SJSA1 (cell line): Measurements from ENCODE around the gene MAP4K2. TPM values are rescaled to one million over a fixed set of nuclear protein-coding genes. Genes with fewer than 3 reads are reported as not detected.

Experiments
- DNase-seq, 2 experiments: peaks; one replicate each; pipeline ENCODE4 v3.0.0-alpha.2; 2015 to 2020; ENCODE audit warnings: low spot score in 2 of 2, low read depth in 1 of 2
- H3K27ac ChIP-seq: fragments of 250-450 bp; sonication (Bioruptor Pico); 2 replicates; pipeline ENCODE4 v1.5.1; 2020; ENCODE audit warnings: mild to moderate bottlenecking, moderate library complexity
- H3K27me3 ChIP-seq: fragments of 250-450 bp; sonication (Bioruptor Pico); replicated peaks from 2 replicates; pipeline ENCODE4 v1.5.1; 2020; ENCODE audit warnings: mild to moderate bottlenecking, moderate library complexity
- H3K36me3 ChIP-seq: fragments of 250-450 bp; sonication (Bioruptor Pico); 2 replicates; pipeline ENCODE4 v1.5.1; 2020; ENCODE audit warnings: mild to moderate bottlenecking
- H3K4me1 ChIP-seq: fragments of 250-450 bp; sonication (Bioruptor Pico); replicated peaks from 2 replicates; pipeline ENCODE4 v1.6.1; 2021; ENCODE audit warnings: mild to moderate bottlenecking
- H3K4me3 ChIP-seq: fragments of 250-450 bp; sonication (Bioruptor Pico); 2 replicates; pipeline ENCODE4 v1.5.1; 2020; ENCODE audit warnings: mild to moderate bottlenecking
- H3K9me3 ChIP-seq: fragments of 250-450 bp; sonication (Bioruptor Pico); replicated peaks from 2 replicates; pipeline ENCODE4 v1.5.1; 2020; ENCODE audit warnings: mild to moderate bottlenecking
- total RNA-seq: library from RNA; depleted of rRNA; stranded (reverse); fragments of >200 nt; shearing (Covaris generic); gene quantifications from 2 replicates; pipeline ENCODE4 v1.2.3, GENCODE V29; 2014

MAP4K2 gene
- total RNA-seq, 1 experiment from 2014 or later = 22.9 TPM

DNA sequence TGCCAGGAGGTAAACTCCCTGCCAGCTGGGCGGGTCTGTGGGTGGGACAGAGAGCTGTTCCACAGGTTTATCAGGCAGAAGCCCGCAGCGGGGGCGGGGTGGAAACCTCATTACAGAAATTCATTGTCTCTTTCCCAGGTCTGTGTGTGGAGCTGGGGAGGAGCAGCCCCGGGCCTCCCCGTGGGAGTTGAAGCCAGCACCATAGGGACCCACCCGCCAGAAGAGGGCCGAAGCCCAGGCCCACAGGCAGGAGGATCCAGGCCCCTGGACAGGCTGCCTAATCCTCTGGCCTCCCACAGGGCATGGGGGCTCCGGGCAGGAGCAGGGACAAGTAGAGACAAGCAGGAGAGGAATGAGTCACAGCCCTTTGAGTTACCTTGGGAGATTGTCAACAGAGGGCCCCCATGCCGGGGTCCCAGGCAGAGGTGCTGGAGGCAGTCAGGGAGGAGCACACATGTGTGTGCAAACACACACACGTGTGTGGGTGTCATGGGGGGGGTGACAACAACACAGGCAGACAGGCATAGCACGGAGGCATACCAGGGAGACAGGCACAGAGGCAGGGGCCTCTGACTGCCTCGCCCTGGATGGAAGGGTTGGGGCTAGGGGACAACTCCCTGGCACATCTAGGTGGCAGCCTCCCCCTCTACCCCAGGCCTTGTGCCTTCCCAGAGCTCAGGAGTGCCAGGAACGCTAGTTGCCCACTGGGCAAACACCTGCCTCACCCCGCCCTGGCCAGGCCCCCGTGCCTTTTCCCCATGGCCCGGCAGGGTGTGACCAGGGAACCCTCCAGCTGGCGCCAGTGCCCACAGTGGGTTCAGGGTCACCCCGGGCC lies 40.1 kb upstream of the MAP4K2 start:
- peaks cover 22% of the 10 kb centered on the region for H3K4me1 ChIP-seq
- no peaks in the 10 kb centered on the region for H3K9me3 ChIP-seq
- no peaks in the 10 kb centered on the region for H3K36me3 ChIP-seq
- no peak for DNase-seq
- H3K27me3 ChIP-seq = no peaks in the 10 kb centered on the region
- no peak overlapping the region for H3K27ac ChIP-seq
- H3K4me3 ChIP-seq = no peak overlapping the region

DNA sequence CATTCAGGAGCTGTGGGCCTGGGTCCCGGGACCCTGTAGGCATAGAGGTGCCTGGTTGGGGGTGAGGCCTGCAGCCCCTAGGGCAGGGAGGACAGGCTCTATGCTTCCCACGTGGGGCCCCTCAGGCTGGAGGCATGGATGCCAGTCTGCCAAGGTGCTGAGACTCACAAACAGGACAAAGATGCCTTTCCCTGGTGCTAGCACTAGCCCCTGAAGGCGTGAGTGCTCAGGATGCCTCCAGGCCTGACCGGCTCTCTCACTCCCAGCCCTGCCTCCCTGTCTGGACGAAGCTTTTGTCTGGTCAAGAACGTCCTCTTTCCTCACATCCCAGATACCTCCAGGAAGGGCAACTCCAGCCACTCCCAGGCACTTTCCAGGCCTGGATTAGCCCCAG lies 39.3 kb upstream of the MAP4K2 start:
- Histone ChIP-seq H3K27ac (no peak overlapping the region), H3K4me3 (no peak overlapping the region), H3K9me3 (no peaks in the 10 kb centered on the region), H3K27me3 (no peaks in the 10 kb centered on the region), H3K4me1 (peaks cover 22% of the 10 kb centered on the region), H3K36me3 (no peaks in the 10 kb centered on the region)
- DNase-seq = no peak

DNA sequence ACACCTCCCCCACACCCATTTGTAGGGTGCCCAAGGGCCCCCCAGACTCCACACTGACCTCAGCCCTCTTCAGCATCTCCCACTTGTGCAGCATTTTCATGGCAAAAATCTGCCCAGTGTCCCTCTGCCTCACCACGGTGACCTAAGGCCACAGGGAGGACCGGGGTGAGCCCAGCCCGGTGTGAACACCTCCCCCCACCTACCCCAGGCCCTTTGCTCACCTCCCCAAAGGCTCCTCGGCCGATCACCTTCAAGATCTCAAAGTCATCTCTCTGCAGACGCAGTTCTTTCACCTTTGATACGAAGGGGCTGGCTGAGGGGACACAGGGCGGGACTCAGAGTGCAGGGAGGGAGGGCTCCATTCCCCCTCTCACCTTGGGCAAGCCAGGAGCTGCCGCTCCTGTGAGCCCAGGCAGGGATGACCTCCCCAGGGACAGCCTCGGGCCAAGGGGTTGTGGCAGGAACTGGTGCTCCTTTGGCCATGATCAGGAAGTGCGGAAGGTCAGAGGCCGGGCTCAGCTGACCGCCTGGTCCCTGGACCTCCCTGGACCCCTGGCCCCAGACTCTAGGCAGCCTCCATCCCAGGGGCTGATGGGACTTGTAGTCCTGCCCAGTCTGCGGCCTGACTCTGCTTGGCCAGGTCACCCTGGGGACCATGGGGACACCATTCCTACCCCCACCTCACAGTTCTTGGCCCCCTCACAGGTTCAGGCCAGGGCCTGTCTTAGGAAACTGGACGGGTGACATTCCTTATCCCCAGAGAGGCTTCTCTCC lies 38.8 kb upstream of the MAP4K2 start:
- DNase-seq = no peak
- Histone ChIP-seq H3K4me3 (no peak overlapping the region), H3K36me3 (no peaks in the 10 kb centered on the region), H3K27ac (no peak overlapping the region), H3K27me3 (no peaks in the 10 kb centered on the region), H3K4me1 (peaks cover 22% of the 10 kb centered on the region), H3K9me3 (no peaks in the 10 kb centered on the region)

DNA sequence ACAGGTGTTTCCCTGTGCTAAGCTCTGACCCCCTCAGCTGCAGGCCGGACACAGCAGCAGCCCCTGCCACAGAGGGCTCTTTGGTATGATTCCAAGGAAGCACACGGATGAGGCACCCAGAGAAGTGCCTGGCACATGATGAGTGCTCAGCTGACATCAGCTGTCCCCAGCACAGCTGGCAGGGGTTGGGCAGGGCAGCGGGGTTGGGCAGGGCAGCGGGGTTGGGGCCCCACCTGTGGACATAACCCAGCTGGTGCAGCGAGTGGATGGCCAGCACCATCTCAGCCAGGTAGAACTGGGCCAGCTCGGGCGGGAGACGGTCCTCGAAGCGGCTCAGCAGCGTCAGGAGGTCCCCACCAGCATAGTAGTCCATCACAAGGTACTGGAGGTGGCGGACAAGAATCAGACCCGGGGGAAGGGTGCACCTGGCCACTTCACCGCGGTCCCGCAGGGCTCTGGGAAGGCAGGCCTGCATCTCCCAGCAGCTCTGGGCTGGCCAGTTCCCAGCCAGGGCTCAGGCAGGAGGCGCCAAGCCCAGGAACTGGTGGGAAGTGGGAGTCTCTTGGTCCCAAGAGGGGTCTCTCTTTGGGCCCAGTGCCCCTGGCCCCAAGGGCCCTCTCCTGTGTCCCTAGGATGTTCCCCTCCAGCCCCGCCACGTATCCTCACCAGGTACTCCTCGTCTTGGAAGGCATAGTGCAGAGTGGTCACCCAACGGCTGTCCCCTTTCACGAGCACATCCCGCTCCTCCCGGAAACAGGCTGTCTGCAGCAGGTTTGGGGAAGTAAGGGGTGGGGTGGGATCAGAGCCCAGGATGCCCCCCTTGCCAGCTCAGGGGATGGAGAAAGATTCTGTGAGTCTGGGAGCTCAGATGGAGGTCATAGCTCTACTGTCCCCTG lies 37.1 kb upstream of the MAP4K2 start:
- peaks cover 26% of the 10 kb centered on the region for H3K4me1 ChIP-seq
- no peaks in the 10 kb centered on the region for H3K27me3 ChIP-seq
- no peak for DNase-seq
- no peak overlapping the region for H3K27ac ChIP-seq
- H3K4me3 ChIP-seq = no peak overlapping the region
- H3K9me3 ChIP-seq = no peaks in the 10 kb centered on the region
- H3K36me3 ChIP-seq = no peaks in the 10 kb centered on the region

DNA sequence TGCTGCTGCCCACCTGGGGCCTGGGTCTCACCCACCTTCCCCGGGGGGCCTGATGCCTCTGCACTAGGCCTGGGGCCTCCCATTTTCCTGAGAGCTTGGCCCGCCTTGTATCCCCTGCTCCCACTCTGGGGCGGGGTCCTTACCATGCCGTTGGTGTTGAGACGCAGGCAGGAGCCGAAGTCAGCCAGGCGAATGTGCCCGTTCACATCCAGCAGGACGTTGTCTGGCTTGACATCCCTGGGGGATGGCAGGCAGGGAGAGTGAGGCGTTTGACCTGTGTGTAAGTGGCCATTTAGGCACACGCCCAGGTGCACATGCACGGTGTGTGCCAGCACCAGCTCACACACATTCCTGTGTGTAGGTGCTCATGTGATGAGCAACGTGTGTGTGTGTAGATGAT lies 36.3 kb upstream of the MAP4K2 start:
- Histone ChIP-seq H3K36me3 (no peaks in the 10 kb centered on the region), H3K4me1 (peaks cover 23% of the 10 kb centered on the region), H3K4me3 (no peak overlapping the region), H3K27me3 (no peaks in the 10 kb centered on the region), H3K9me3 (no peaks in the 10 kb centered on the region), H3K27ac (no peak overlapping the region)
- DNase-seq = no peak

DNA sequence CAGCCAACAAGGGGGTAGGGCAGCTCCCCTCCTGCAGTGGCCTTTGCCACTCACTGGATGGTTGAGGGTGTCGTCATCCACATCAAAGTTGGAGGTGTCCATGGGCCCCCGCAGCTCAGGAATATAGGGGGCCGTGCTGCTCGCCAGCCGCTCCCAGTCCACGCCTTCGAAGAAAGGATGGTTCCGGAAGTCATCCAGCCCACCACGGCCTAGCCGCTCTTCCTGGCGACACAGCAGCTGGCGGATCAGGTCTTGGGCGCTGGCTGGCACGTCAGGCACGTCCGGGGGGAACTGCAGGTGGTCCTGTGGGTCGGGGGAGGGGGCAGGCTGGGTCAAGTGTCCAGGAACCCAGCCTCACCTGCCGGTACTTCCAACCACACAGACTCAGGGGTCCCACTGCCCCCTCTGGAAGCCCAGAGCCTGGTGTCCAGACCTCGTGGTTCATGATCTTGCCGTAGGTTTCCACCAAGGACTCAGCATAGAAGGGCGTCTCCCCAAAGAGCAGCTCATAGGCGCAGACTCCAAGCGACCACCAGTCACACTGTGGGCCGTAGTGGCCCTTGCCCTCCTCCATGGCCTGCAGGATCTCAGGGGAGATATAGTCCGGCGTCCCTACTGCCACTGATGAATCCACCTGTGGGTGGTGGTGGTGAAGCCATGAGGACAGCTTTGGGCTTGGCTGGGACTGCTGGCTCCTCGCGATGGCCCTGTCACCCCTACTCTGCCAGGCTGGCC lies 35.8 kb upstream of the MAP4K2 start:
- H3K36me3 ChIP-seq = no peaks in the 10 kb centered on the region

DNA sequence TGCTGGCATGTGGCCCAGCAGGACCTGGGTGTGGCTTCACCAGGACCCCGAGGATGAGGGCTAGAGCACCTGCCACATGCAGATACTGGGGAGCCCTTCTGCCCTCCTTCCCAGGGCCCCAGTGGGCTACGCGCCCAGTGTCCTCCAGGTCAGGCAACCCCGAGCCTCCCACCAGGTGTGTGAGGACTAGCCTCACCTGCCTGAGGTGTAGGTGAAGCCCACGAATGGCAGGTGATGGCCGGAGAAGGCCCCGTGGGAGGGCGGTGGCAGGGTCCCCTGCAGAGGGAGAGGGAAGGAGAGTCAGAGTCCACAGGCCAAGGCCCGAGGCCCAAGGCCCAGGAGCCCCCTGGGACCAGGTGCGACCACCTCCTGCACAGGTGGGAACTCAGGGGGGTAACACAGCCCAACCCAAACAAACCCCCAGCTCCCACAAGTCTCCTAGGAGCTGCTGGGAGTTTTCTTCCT lies 34.9 kb upstream of the MAP4K2 start:
- no peaks in the 10 kb centered on the region for H3K27me3 ChIP-seq
- H3K36me3 ChIP-seq = no peaks in the 10 kb centered on the region
- no peak for DNase-seq
- H3K9me3 ChIP-seq = no peaks in the 10 kb centered on the region
- no peak overlapping the region for H3K4me3 ChIP-seq
- peaks cover 12% of the 10 kb centered on the region for H3K4me1 ChIP-seq
- no peak overlapping the region for H3K27ac ChIP-seq

More for the DNA sequence above, 35.8 kb upstream of the MAP4K2 start:
- H3K4me1 ChIP-seq = peaks cover 17% of the 10 kb centered on the region
- H3K9me3 ChIP-seq = no peaks in the 10 kb centered on the region
- H3K27ac ChIP-seq = no peak overlapping the region
- no peaks in the 10 kb centered on the region for H3K27me3 ChIP-seq
- no peak for DNase-seq
- H3K4me3 ChIP-seq = no peak overlapping the region

DNA sequence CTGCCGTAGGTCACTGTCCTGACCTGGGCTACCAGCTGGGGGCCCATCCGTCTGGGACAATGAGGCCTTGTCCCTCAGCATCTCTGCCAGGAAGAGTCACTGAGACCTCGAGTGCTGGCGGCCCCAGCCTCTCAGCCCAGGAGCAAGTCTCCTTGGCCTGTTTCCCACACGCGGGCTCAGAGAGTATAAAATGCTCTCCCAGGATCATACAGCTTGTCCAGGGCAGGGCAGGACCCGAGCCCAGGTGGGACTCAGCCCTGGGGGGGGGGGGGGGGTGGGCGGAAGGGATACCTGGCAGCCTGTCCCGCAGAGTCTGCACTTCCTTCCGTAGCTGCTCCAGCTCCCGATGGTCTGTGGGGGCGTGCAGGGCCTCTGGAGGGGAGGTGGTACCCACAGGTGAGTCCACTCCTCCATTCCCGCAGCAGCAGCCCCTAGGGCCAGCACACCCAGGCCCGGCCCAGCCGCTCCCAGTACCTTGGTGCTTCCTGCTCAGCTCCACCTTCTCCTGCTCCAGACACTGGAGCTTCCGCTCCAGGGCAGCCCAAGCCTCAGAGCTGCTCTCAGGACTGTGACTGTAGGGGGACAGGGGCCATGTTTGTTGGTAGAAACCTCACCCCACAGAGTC lies 33.5 kb upstream of the MAP4K2 start:
- DNase-seq = no peak
- H3K36me3 ChIP-seq = no peaks in the 10 kb centered on the region
- H3K9me3 ChIP-seq = no peaks in the 10 kb centered on the region
- H3K4me1 ChIP-seq = peaks cover 6% of the 10 kb centered on the region
- H3K27ac ChIP-seq = no peak overlapping the region
- no peak overlapping the region for H3K4me3 ChIP-seq
- no peaks in the 10 kb centered on the region for H3K27me3 ChIP-seq

DNA sequence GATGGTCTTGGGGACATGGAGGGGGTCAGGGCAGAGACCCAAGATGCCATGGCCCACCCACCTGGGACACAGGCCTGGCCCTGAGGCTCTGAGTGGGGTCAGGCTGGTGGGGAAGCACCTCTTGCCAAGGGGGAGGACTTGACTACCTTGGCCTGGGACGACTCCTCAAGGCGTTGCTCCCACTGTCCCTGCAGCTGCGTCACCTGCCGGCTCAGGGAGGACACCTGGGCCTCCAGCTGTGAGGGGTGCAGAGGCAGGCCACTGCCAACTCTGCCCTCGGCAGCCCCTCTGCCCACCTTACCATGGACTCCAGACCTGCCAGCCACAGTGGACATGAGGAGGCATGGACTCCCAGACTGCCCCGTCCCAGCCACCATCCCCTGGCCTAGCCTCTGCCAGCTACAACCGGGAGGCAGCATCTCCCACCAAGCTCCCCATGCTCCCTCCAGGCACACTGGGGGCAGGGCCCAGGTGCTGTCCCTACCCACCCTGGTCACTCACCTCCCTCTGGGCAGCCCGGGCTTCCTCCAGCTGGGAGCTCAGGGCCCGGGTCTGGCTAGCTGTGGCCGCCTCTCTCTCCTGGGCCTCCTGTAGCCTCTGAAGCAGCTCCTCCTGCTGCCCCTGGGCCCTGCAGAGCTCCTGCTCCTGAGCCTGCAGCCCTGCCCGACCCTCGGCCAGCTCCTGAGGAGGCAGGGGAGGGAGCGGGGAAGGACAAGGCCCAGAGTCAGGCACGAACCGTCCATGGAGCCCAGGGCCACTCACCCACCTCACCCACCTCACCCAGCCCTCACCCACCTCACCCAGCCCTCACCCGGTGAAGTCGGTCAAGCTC lies 32.8 kb upstream of the MAP4K2 start:
- no peaks in the 10 kb centered on the region for H3K9me3 ChIP-seq

DNA sequence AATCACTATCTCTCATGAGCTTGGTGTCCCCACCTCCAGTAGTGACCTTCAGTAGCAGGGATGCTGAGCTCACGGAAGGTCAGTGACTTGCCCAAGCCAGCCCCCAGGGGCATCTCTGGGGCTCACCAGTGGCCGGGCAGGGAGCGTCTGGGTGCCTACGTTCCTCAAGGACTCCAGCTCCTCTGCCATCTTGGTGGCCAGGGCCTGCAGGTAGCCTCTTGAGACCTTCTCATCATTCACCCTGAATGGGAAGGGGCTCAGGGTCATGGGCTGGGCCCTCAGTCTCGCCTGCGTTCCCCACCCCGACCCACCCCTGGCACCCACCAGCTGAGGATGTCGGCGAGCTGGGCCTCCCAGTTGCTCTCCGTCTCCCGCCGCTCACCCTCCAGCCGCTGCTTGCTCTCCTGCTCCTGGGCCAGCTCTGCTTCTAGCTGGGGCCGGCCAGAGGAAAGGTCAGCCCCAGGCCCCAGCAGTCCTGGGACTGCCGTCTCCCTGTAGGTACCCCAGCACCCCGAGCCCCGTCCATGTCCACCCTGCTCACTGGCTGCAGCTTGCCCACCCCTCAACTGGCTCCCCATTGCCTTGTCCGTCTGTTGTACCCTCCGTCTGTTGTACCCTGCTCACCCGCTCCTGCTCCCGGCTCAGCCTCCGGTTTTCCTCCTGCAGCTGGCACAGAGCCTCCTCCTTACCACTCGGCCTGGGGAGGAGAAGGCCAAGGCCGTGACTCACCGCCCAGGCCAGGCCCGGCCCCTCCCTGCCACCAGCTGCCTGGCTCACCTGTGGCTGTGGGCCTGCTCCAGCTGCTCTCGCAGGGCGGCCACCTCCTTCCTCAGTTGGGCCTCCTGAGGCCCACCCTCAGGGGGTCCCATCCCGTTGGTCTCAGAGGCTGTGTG lies 32.0 kb upstream of the MAP4K2 start:
- no peaks in the 10 kb centered on the region for H3K36me3 ChIP-seq
- no peak overlapping the region for H3K4me3 ChIP-seq
- DNase-seq = no peak

More for the DNA sequence above, 32.8 kb upstream of the MAP4K2 start:
- peaks cover 6% of the 10 kb centered on the region for H3K4me1 ChIP-seq
- no peaks in the 10 kb centered on the region for H3K36me3 ChIP-seq
- H3K27me3 ChIP-seq = no peaks in the 10 kb centered on the region; the same call in 1 of the 2 replicates
- no peak for DNase-seq
- H3K27ac ChIP-seq = no peak overlapping the region
- no peak overlapping the region for H3K4me3 ChIP-seq

DNA sequence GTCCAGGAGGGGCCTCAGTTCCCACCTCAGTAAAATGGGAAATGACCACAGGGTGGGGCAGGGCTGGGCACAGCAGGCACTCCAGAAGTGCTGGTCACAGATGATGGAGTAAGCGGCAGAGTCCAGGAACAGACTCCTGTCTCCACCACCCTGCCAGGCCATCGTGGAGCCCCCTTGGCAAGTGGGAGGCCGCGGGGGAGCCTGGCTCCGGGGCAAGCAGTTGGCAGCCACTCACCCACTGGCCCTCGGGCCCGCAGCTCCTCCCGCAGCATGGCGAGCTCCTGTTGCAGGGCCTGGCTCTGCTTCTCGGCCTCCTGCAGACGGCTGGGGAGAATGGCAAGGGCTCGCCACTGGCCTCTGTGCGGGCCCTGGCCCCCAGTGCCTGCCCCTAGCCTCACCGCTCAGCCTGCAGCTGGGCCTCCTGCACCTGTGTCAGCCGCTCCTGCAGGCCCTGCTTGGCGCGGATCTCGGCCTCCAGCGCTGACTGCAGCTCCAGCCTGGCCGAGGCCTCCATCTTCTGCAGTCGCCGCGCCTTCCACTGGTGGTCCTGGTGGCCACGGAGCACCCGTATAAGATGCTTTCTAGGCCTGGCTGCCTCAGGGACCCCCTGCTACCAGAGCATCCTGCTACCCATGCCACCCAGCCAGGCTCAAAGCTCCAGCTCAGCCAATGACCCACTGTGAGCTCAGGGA lies 31.2 kb upstream of the MAP4K2 start:
- H3K9me3 ChIP-seq = no peaks in the 10 kb centered on the region
- no peaks in the 10 kb centered on the region for H3K36me3 ChIP-seq
- H3K27me3 ChIP-seq = no peaks in the 10 kb centered on the region; the same call in 1 of the 2 replicates
- no peak overlapping the region for H3K27ac ChIP-seq
- peaks cover 6% of the 10 kb centered on the region for H3K4me1 ChIP-seq
- no peak overlapping the region for H3K4me3 ChIP-seq
- no peak for DNase-seq

More for the DNA sequence above, 32.0 kb upstream of the MAP4K2 start:
- Histone ChIP-seq H3K4me1 (peaks cover 6% of the 10 kb centered on the region), H3K27me3 (no peaks in the 10 kb centered on the region; the same call in 1 of the 2 replicates), H3K27ac (no peak overlapping the region), H3K9me3 (no peaks in the 10 kb centered on the region)
